Activated T-cell treated with anti-CD3 and anti-CD28 coated beads, Interleukin-2, amount 50 U/mL, for 4 hours (primary cell): Measurements from ENCODE around the gene LRRC56. TPM values are rescaled to one million over a fixed set of nuclear protein-coding genes. Genes with fewer than 3 reads are reported as not detected.
A peak's percentile ranks its signal among the peaks of the same experiment; 100 is the strongest.

Experiments
- ATAC-seq, 2 donors: fragments of 200-7000 bp; cut with Tn5 transposase; one replicate each; pipeline ENCODE4 v1.10.0; 2021
- DNase-seq: peaks from one replicate; pipeline ENCODE4 v3.0.0-alpha.2; 2020
- H3K27me3 Mint-ChIP-seq: one replicate; pipeline ENCODE4 v1.8.0; 2021; ENCODE audit warnings: low read depth, mixed read lengths
- H3K36me3 Mint-ChIP-seq: one replicate; pipeline ENCODE4 v1.8.0; 2022; ENCODE audit warnings: mixed read lengths; ENCODE audit not compliant: insufficient read depth
- H3K4me1 Mint-ChIP-seq: one replicate; pipeline ENCODE4 v1.8.0; 2021; ENCODE audit warnings: low read depth, mixed read lengths
- H3K4me3 Mint-ChIP-seq: one replicate; pipeline ENCODE4 v1.8.0; 2021; ENCODE audit warnings: mild to moderate bottlenecking, moderate library complexity, mixed read lengths
- H3K9me3 Mint-ChIP-seq: one replicate; pipeline ENCODE4 v1.8.0; 2021; ENCODE audit warnings: mixed read lengths
- total RNA-seq, 3 donors: library from RNA; stranded (reverse); gene quantifications; one replicate each; pipeline ENCODE4 v1.2.1, GENCODE V29; 2021

LRRC56 gene
- total RNA-seq, 3 donors from 2014 or later: 1.4 to 2.7 (median 1.7) TPM

GRCh38 chr11:553083-553987 is 16.0 kb downstream of the LRRC56 start:
- no peaks in the 10 kb centered on the region for H3K27me3 Mint-ChIP-seq
- no peaks in the 10 kb centered on the region for H3K36me3 Mint-ChIP-seq
- DNase-seq (no peak), ATAC-seq (no peak)
- H3K9me3 Mint-ChIP-seq: no peaks in the 10 kb centered on the region
- peak overlapping the region; percentile 43 for H3K4me3 Mint-ChIP-seq
- H3K4me1 Mint-ChIP-seq: no peaks in the 10 kb centered on the region

- no peaks in the 10 kb centered on the region for H3K9me3 Mint-ChIP-seq
- ATAC-seq (no peak), DNase-seq (no peak)
- no peaks in the 10 kb centered on the region for H3K4me1 Mint-ChIP-seq
- no peaks in the 10 kb centered on the region for H3K27me3 Mint-ChIP-seq
- no peaks in the 10 kb centered on the region for H3K36me3 Mint-ChIP-seq
- no peak overlapping the region for H3K4me3 Mint-ChIP-seq
Measured at GRCh38 chr11:553988-554340, 16.6 kb downstream of the LRRC56 start.

GRCh38 chr11:554428-555226 is 17.3 kb downstream of the LRRC56 start:
- peak; percentile 80 for DNase-seq
- ATAC-seq: peak; percentile 78 to 79
- Mint-ChIP-seq H3K36me3 (no peaks in the 10 kb centered on the region), H3K4me3 (no peak overlapping the region), H3K27me3 (no peaks in the 10 kb centered on the region), H3K4me1 (no peaks in the 10 kb centered on the region), H3K9me3 (no peaks in the 10 kb centered on the region)

- H3K27me3 Mint-ChIP-seq: no peaks in the 10 kb centered on the region
- peaks cover 5% of the 10 kb centered on the region for H3K4me1 Mint-ChIP-seq
- no peaks in the 10 kb centered on the region for H3K36me3 Mint-ChIP-seq
- H3K9me3 Mint-ChIP-seq: no peaks in the 10 kb centered on the region
- ATAC-seq: peak; percentile 5 to 32
- no peak for DNase-seq
- H3K4me3 Mint-ChIP-seq: no peak overlapping the region
Measured at GRCh38 chr11:555227-555779, 18.0 kb downstream of the LRRC56 start.

- ATAC-seq: no peak
- no peak for DNase-seq
- Mint-ChIP-seq H3K4me3 (no peak overlapping the region), H3K9me3 (no peaks in the 10 kb centered on the region), H3K36me3 (no peaks in the 10 kb centered on the region), H3K27me3 (no peaks in the 10 kb centered on the region), H3K4me1 (peaks cover 5% of the 10 kb centered on the region)
Measured at GRCh38 chr11:555780-556661, 18.7 kb downstream of the LRRC56 start.

- no peaks in the 10 kb centered on the region for H3K27me3 Mint-ChIP-seq
- DNase-seq (no peak), ATAC-seq (no peak)
- H3K4me1 Mint-ChIP-seq: peaks cover 10% of the 10 kb centered on the region
- H3K9me3 Mint-ChIP-seq: no peaks in the 10 kb centered on the region
- H3K4me3 Mint-ChIP-seq: no peak overlapping the region
- no peaks in the 10 kb centered on the region for H3K36me3 Mint-ChIP-seq
Measured at GRCh38 chr11:556662-557256, 19.4 kb downstream of the LRRC56 start.

GRCh38 chr11:557328-558132 is 20.2 kb downstream of the LRRC56 start:
- DNase-seq: no peak

GRCh38 chr11:558503-558902 is 21.2 kb downstream of the LRRC56 start:
- H3K9me3 Mint-ChIP-seq: no peaks in the 10 kb centered on the region
- no peaks in the 10 kb centered on the region for H3K27me3 Mint-ChIP-seq
- H3K4me3 Mint-ChIP-seq: no peak overlapping the region
- DNase-seq (no peak), ATAC-seq (no peak)
- no peaks in the 10 kb centered on the region for H3K36me3 Mint-ChIP-seq
- H3K4me1 Mint-ChIP-seq: peaks cover 11% of the 10 kb centered on the region

More at GRCh38 chr11:557328-558132, 20.2 kb downstream of the LRRC56 start:
- Mint-ChIP-seq H3K36me3 (no peaks in the 10 kb centered on the region), H3K9me3 (no peaks in the 10 kb centered on the region), H3K27me3 (no peaks in the 10 kb centered on the region), H3K4me3 (no peak overlapping the region), H3K4me1 (peaks cover 11% of the 10 kb centered on the region)
- no peak for ATAC-seq

GRCh38 chr11:559020-559620 is 21.8 kb downstream of the LRRC56 start:
- DNase-seq (peak; percentile 4), ATAC-seq (no peak)
- Mint-ChIP-seq H3K4me1 (peaks cover 11% of the 10 kb centered on the region), H3K27me3 (no peaks in the 10 kb centered on the region), H3K36me3 (no peaks in the 10 kb centered on the region), H3K4me3 (no peak overlapping the region), H3K9me3 (no peaks in the 10 kb centered on the region)

- Mint-ChIP-seq H3K4me1 (peaks cover 11% of the 10 kb centered on the region), H3K4me3 (peak overlapping the region; percentile 89), H3K9me3 (no peaks in the 10 kb centered on the region), H3K27me3 (no peaks in the 10 kb centered on the region), H3K36me3 (no peaks in the 10 kb centered on the region)
- ATAC-seq: no peak
- DNase-seq: no peak
Measured at GRCh38 chr11:559712-560304, 22.5 kb downstream of the LRRC56 start.

- H3K4me3 Mint-ChIP-seq: peak within 1 kb of the TSS; percentile 89
- no peaks in the 10 kb centered on the region for H3K36me3 Mint-ChIP-seq
- ATAC-seq (peak; percentile 95), DNase-seq (peak; percentile 97)
- no peaks in the 10 kb centered on the region for H3K27me3 Mint-ChIP-seq
- peaks cover 11% of the 10 kb centered on the region for H3K4me1 Mint-ChIP-seq
- H3K9me3 Mint-ChIP-seq: no peaks in the 10 kb centered on the region
Measured at GRCh38 chr11:560305-561147, 23.2 kb downstream of the LRRC56 start, which contains the start of the genes LMNTD2 and RASSF7. Gene LMNTD2, minus strand, starts transcription at chr11:560738. Its CDS starts 22 bp downstream, at chr11:560716. Gene RASSF7, plus strand, starts transcription at chr11:560970. Its CDS starts 799 bp downstream, at chr11:561769.
